Stimulated activated CD4-positive, alpha-beta T cell treated with anti-CD3 and anti-CD28 coated beads, TNF-alpha, amount 100 ng/mL, for 24 hours (primary cell): ENCODE measurements around the gene PSME4.
"Not testable (repeated sequence)": the region's sequence is repeated elsewhere in the genome, so short reads cannot be mapped to it uniquely, and the experiment has no call there.

Source experiments
- DNase-seq, 3 experiments: peaks; one replicate each; pipeline ENCODE4 v3.0.0-alpha.2; 2020; ENCODE audit warnings: low read depth in 3 of 3

PSME4 gene

GRCh38 chr2:53964257-53964952 lies 6.4 kb downstream of the PSME4 start:
- no peak for DNase-seq

GRCh38 chr2:53961478-53962216 lies 9.1 kb downstream of the PSME4 start:
- DNase-seq: not testable (repeated sequence)

- DNase-seq: no peak
These were observed 10.3 kb downstream of the PSME4 start for GRCh38 chr2:53960476-53960875.

GRCh38 chr2:53958443-53958842 lies 12.3 kb downstream of the PSME4 start:
- DNase-seq: no peak

- DNase-seq: no peak
These were observed 18.3 kb downstream of the PSME4 start for GRCh38 chr2:53952519-53952918.

- no peak for DNase-seq
These were observed 21.3 kb downstream of the PSME4 start for GRCh38 chr2:53949457-53949856.

GRCh38 chr2:53945538-53945937 lies 25.3 kb downstream of the PSME4 start:
- DNase-seq: no peak

GRCh38 chr2:53944542-53944941 lies 26.3 kb downstream of the PSME4 start:
- no peak for DNase-seq

GRCh38 chr2:53942280-53942679 lies 28.5 kb downstream of the PSME4 start:
- DNase-seq: no peak

GRCh38 chr2:53941749-53942148 lies 29.0 kb downstream of the PSME4 start:
- no peak for DNase-seq

GRCh38 chr2:53939656-53940055 lies 31.1 kb downstream of the PSME4 start:
- DNase-seq: no peak

- no peak for DNase-seq
These were observed 31.9 kb downstream of the PSME4 start for GRCh38 chr2:53938904-53939303.

GRCh38 chr2:53933329-53933728 lies 37.5 kb downstream of the PSME4 start:
- DNase-seq: no peak

GRCh38 chr2:53926321-53926720 lies 44.5 kb downstream of the PSME4 start:
- DNase-seq: not testable (repeated sequence)

- peak in 1 of 3 experiments; percentile 5 for DNase-seq
These were observed 57.1 kb downstream of the PSME4 start for GRCh38 chr2:53913721-53914120.

GRCh38 chr2:53911434-53912189 lies 59.2 kb downstream of the PSME4 start:
- DNase-seq: no peak

- DNase-seq: no peak
These were observed 63.2 kb downstream of the PSME4 start for GRCh38 chr2:53907582-53907981.

GRCh38 chr2:53905396-53905795 lies 65.4 kb downstream of the PSME4 start:
- DNase-seq: no peak

GRCh38 chr2:53903011-53903410 lies 67.8 kb downstream of the PSME4 start:
- no peak for DNase-seq

GRCh38 chr2:53901192-53901591 lies 69.6 kb downstream of the PSME4 start:
- DNase-seq: no peak

GRCh38 chr2:53896864-53897263 lies 73.9 kb downstream of the PSME4 start:
- no peak for DNase-seq

- no peak for DNase-seq
These were observed 84.2 kb downstream of the PSME4 start for GRCh38 chr2:53886406-53887280.
